ENCODE data around the gene YIF1A.

Gene YIF1A

DNA sequence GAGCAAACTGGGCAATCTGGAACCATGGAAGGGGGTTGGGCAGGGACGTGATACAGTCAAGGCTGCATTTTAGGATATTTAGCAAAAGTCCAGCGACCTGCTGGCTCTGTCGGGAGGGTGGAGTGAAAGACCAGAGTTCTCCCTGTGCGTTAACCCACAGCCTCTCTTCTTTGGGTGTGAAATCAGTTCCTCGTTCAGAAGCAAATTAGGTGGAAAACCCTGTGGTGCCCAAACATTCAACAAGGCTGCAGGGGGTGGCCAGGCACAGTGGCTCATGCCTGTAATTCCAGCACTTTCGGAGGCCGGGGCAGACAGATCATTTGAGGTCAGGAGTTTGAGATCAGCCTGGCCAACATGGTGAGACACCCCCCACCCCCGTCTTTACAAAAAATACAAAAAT, 8.7 kb upstream of the YIF1A start:
- Histone ChIP-seq H3K9me3 (ENCODE audit: control insufficient read depth, insufficient read depth, low read depth, low read length) (no peaks in the 10 kb centered on the region), H3K4me3 (ENCODE audit: low read depth, low read length) (no peak overlapping the region), H3K27ac (ENCODE audit: extremely low read depth, low read depth, low read length) (no peak overlapping the region), H3K4me1 (ENCODE audit: control insufficient read depth, insufficient read depth, low read length) (no peaks in the 10 kb centered on the region), H3K36me3 (ENCODE audit: control insufficient read depth in 2 of 2, insufficient read depth in 1 of 2, low read length in 2 of 2) (no peaks in the 10 kb centered on the region)
- TF ChIP-seq KLF1 (tag by site-specific recombination; IDR thresholded peaks at IDR 0.05) (no peak), ZNF596 (tag by site-specific recombination; IDR thresholded peaks at IDR 0.05) (no peak), ZEB2 (tag by site-specific recombination; IDR thresholded peaks at IDR 0.05) (no peak), ZNF501 (tag by site-specific recombination; IDR thresholded peaks at IDR 0.05) (no peak), HOXA7 (CRISPR knock-in tag; IDR thresholded peaks at IDR 0.05; ENCODE audit: borderline replicate concordance) (no peak), ZNF624 (tag by site-specific recombination; IDR thresholded peaks at IDR 0.05) (no peak)
- ChIA-PET CTCF (interaction anchor here (0.8 to 1.8 kb wide), 3 partner anchors 14 to 89 kb away, joined by 3 to 11 read pairs (median 3); no protein-coding TSS in a partner anchor), POLR2A (interaction anchor here (0.7 to 1.9 kb wide), 3 partner anchors 8 to 409 kb away, joined by 3 to 7 read pairs (median 5); partner anchors contain the start of genes FIBP and YIF1A)

DNA sequence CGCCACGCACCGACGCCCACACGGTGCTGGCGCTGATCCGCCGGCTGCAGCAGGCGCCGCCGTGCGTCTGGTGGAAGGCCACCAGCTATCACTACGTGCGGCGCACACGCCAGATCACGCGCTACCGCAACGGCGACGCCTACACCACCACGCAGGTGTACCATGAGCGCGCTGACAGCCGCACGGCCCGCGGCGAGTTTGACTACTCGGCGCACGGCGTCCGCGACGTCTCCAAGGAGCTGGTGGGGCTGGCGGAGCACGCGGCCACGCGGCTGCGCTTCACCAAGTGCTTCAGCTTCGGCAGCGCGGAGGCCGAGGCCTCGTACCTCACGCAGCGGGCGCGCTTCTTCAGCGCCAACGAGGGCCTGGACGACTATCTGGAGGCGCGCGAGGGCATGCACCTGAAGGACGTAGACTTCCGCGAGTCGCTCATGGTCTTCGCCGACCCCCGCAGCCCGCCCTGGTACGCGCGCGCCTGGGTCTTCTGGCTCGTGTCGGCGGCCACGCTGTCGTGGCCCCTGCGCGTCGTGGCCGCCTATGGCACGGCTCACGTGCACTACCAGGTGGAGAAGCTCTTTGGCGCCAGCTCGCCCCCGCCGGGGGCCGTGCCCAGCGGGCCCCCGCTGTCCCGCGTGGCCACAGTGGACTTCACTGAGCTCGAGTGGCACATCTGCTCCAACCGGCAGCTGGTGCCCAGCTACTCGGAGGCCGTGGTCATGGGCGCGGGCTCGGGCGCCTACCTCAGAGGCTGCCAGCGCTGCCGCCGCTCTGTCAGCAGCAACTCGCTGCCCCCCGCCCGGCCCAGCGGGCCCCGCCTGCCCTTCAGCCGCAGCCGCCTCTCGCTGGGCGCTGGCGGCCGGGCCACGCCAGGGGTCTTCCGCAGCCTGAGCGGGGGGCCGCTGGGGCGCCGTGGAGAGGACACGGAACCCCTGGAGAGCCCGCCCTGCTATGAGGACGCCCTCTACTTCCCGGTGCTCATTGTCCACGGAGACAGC, 6.0 kb upstream of the YIF1A start:
- Histone ChIP-seq H3K36me3 (ENCODE audit: control insufficient read depth in 2 of 2, insufficient read depth in 1 of 2, low read length in 2 of 2) (no peaks in the 10 kb centered on the region), H3K4me1 (ENCODE audit: control insufficient read depth, insufficient read depth, low read length) (no peaks in the 10 kb centered on the region), H3K4me3 (ENCODE audit: low read depth, low read length) (no peak overlapping the region), H3K9me3 (ENCODE audit: control insufficient read depth, insufficient read depth, low read depth, low read length) (no peaks in the 10 kb centered on the region), H3K27ac (ENCODE audit: extremely low read depth, low read depth, low read length) (no peak overlapping the region)
- ChIA-PET POLR2A (no interaction called here), CTCF (no interaction called here)
- TF ChIP-seq BCL11B (tag by site-specific recombination; IDR thresholded peaks at IDR 0.05; ENCODE audit: low read depth) = no peak
- no peak for TF ChIP-seq ZNF274 (IDR thresholded peaks at IDR 0.05; ENCODE audit: low read length)
- TF ChIP-seq ZNF274 (tag by site-specific recombination; IDR thresholded peaks at IDR 0.05; ENCODE audit: borderline replicate concordance) = no peak
- TF ChIP-seq, protein P1, sequence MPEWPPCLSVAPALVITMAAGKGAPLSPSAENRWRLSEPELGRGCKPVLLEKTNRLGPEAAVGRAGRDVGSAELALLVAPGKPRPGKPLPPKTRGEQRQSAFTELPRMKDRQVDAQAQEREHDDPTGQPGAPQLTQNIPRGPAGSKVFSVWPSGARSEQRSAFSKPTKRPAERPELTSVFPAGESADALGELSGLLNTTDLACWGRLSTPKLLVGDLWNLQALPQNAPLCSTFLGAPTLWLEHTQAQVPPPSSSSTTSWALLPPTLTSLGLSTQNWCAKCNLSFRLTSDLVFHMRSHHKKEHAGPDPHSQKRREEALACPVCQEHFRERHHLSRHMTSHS (tag by site-specific recombination; IDR thresholded peaks at IDR 0.05) = no peak
- TF ChIP-seq HOXC10 (CRISPR knock-in tag; IDR thresholded peaks at IDR 0.05) = no peak
- TF ChIP-seq ZNF2 (tag by site-specific recombination; IDR thresholded peaks at IDR 0.05) = no peak
- TF ChIP-seq MEIS1 (CRISPR knock-in tag; IDR thresholded peaks at IDR 0.05; ENCODE audit: borderline replicate concordance) = no peak
- TF ChIP-seq, protein P2, sequence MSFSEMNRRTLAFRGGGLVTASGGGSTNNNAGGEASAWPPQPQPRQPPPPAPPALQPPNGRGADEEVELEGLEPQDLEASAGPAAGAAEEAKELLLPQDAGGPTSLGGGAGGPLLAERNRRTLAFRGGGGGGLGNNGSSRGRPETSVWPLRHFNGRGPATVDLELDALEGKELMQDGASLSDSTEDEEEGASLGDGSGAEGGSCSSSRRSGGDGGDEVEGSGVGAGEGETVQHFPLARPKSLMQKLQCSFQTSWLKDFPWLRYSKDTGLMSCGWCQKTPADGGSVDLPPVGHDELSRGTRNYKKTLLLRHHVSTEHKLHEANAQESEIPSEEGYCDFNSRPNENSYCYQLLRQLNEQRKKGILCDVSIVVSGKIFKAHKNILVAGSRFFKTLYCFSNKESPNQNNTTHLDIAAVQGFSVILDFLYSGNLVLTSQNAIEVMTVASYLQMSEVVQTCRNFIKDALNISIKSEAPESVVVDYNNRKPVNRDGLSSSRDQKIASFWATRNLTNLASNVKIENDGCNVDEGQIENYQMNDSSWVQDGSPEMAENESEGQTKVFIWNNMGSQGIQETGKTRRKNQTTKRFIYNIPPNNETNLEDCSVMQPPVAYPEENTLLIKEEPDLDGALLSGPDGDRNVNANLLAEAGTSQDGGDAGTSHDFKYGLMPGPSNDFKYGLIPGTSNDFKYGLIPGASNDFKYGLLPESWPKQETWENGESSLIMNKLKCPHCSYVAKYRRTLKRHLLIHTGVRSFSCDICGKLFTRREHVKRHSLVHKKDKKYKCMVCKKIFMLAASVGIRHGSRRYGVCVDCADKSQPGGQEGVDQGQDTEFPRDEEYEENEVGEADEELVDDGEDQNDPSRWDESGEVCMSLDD (tag by site-specific recombination; IDR thresholded peaks at IDR 0.05) = no peak
- no peak for TF ChIP-seq ZNF311 (tag by site-specific recombination; IDR thresholded peaks at IDR 0.05; ENCODE audit: borderline replicate concordance)
- TF ChIP-seq, protein P3, sequence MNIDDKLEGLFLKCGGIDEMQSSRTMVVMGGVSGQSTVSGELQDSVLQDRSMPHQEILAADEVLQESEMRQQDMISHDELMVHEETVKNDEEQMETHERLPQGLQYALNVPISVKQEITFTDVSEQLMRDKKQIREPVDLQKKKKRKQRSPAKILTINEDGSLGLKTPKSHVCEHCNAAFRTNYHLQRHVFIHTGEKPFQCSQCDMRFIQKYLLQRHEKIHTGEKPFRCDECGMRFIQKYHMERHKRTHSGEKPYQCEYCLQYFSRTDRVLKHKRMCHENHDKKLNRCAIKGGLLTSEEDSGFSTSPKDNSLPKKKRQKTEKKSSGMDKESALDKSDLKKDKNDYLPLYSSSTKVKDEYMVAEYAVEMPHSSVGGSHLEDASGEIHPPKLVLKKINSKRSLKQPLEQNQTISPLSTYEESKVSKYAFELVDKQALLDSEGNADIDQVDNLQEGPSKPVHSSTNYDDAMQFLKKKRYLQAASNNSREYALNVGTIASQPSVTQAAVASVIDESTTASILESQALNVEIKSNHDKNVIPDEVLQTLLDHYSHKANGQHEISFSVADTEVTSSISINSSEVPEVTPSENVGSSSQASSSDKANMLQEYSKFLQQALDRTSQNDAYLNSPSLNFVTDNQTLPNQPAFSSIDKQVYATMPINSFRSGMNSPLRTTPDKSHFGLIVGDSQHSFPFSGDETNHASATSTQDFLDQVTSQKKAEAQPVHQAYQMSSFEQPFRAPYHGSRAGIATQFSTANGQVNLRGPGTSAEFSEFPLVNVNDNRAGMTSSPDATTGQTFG (tag by site-specific recombination; IDR thresholded peaks at IDR 0.05; ENCODE audit: borderline replicate concordance) = no peak
- TF ChIP-seq SP3 (tag by site-specific recombination; IDR thresholded peaks at IDR 0.05) = no peak
- TF ChIP-seq, protein P4, sequence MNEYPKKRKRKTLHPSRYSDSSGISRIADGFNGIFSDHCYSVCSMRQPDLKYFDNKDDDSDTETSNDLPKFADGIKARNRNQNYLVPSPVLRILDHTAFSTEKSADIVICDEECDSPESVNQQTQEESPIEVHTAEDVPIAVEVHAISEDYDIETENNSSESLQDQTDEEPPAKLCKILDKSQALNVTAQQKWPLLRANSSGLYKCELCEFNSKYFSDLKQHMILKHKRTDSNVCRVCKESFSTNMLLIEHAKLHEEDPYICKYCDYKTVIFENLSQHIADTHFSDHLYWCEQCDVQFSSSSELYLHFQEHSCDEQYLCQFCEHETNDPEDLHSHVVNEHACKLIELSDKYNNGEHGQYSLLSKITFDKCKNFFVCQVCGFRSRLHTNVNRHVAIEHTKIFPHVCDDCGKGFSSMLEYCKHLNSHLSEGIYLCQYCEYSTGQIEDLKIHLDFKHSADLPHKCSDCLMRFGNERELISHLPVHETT (tag by site-specific recombination; IDR thresholded peaks at IDR 0.05) = no peak
- TF ChIP-seq ZNF16 (tag by site-specific recombination; IDR thresholded peaks at IDR 0.05; ENCODE audit: low read depth) = no peak
- no peak for TF ChIP-seq ZNF629 (tag by site-specific recombination; IDR thresholded peaks at IDR 0.05)
- TF ChIP-seq ZNF521 (tag by site-specific recombination; IDR thresholded peaks at IDR 0.05) = no peak
- TF ChIP-seq, protein P5, sequence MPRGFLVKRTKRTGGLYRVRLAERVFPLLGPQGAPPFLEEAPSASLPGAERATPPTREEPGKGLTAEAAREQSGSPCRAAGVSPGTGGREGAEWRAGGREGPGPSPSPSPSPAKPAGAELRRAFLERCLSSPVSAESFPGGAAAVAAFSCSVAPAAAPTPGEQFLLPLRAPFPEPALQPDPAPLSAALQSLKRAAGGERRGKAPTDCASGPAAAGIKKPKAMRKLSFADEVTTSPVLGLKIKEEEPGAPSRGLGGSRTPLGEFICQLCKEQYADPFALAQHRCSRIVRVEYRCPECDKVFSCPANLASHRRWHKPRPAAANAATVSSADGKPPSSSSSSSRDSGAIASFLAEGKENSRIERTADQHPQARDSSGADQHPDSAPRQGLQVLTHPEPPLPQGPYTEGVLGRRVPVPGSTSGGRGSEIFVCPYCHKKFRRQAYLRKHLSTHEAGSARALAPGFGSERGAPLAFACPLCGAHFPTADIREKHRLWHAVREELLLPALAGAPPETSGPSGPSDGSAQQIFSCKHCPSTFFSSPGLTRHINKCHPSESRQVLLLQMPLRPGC (tag by site-specific recombination; IDR thresholded peaks at IDR 0.05) = no peak
- TF ChIP-seq ZNF561 (tag by site-specific recombination; IDR thresholded peaks at IDR 0.05; ENCODE audit: borderline replicate concordance) = no peak
- TF ChIP-seq ZEB2 (tag by site-specific recombination; IDR thresholded peaks at IDR 0.05) = no peak
- no peak for TF ChIP-seq ZNF433 (tag by site-specific recombination; IDR thresholded peaks at IDR 0.05; ENCODE audit: low read depth)
- no peak for TF ChIP-seq IKZF3 (tag by site-specific recombination; IDR thresholded peaks at IDR 0.05)

Data from HEK293 (cell line).